NCI-H524 (cell line): ENCODE data around the gene RAB23.
"Not testable (repeated sequence)": the region's sequence is repeated elsewhere in the genome, so short reads cannot be mapped to it uniquely, and the experiment has no call there.

Experiments
- DNase-seq, 2 experiments: peaks; one replicate each; lab custom pipeline; 2025; lab: John Stamatoyannopoulos, UW

Gene RAB23

DNA sequence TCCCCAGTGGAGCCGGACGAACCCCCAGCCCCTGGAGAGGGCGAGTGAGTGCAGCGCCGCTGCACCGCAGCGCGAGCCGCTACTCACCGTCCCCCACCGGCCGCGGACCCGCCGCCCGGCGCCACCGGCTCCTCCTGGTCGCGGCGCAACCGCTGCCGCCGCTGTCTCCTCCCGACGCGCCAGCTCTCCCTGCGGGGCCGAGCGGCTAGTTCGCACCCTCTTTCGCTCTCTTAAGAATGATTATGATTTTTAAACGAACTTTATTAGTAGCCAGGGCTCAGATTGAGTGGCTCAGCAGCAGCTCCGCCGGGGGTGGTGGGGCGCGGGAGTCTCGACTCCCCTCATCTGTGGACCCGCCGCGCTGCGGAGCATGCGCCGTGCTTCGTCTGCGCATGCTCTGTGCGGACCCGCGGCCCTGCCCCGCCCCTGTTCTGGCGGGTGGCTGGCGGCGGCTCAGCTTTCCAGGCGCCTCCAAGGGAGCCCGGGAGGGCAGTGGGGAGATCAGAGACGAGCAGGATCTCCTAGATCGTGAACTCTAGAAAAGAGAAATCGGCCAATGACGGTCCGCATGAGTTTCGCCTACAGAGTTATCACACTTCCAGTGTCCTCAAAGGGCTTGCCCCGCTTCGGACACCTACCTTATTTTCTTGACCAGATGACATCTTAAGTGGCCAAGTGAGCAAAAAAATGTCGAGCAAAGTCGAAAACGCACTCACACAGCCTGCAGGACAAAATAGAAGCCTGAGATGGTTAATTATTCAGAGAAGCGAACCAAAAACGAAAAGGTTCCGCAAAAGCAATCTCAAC, at the start of gene RAB23:
Gene RAB23, minus strand, starts transcription at position 372 of the 807 bp plus-strand sequence. CDS start 11,927 bp downstream, outside the sequence.
- DNase-seq: peak; percentile 63 to 83

DNA sequence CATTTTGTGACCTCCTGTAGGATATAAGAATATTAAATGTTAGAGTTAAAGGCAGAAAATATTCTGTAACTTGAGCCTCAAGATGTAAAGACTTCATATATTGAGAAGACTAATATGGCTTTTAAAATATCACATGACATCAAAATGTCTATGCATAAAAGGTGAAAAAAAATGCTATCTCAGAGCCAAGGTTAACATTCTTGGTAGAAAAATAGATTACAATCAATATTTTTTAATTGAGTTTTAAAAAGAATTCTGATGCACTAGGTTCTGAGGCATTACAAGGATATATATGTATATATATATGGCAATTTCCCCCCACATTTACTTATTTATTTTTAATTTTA, 46.2 kb upstream of the RAB23 start:
- no peak for DNase-seq

DNA sequence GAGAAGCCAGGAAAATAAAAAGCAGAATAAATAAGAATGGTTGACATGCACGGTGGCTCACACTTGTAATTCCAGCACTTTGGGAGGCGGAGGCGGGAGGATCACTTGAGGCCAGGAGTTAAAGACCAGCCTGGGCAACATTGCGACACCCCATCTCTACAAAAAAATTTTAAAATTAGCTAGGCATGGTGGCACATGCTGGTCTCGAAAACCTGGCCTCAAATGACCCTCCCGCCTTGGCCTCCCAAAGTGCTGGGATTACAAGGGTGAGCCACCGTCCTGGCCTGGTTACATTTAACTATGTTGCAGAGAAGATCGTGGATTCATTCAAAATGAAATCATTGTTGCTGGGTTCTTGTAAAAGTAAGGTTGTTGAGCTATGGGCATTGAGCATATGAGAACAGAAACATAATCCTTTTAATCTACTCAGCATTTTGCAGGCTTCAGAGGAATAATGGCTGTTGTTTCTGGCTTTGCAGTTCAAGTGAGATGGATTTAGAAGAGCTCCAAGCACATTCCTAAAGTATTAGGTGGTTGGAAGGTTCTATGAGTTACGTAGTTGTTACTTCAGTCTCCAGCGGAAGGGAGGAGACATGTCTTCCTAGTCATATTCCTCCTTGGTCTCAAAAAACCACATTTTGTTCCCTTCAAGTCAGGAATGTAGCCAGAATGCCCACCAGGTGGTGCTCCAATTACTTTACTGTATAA, 45.6 kb upstream of the RAB23 start:
- peak in 1 of 2 experiments; percentile 67 for DNase-seq

DNA sequence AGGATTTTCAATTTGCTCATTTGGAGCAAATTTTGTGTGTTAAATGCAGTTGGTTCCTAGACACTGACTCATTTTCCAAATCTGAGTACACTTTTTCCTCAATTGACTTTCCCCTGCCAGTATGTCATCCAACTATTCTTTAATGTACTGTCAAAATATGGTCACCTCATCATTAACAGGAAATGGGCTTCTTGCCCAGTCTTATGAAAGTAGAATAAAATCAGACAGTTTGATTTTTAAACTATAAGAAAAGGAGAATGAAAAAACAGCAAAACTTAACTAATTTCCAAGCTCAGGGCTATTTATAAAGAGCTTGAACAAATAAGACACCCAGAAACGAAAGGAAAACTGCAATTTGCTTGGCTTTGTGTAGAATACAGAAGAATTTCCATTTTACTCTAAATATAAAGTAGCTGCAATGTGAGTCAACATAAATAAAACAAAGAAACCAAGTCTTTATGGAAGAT, 43.7 kb upstream of the RAB23 start:
- no peak for DNase-seq

DNA sequence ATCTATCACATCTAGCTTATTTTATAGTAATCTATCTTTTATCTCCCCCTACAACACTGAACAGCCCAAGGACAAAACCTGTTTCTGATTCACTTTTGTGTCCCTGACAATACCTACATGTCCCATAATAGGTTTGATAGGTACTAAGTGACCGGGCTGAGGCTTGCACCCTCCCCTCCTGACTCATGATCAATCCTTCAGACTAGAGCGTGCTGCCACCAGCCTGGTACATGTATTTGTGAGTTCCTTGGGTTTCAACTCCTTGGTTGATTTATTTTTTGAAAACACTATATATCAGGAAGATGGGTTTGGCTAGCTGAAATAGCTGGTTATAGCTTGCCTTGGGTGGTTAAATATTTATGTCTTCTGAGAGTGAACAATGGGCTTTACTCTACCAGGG, 41.6 kb upstream of the RAB23 start:
- no peak for DNase-seq

DNA sequence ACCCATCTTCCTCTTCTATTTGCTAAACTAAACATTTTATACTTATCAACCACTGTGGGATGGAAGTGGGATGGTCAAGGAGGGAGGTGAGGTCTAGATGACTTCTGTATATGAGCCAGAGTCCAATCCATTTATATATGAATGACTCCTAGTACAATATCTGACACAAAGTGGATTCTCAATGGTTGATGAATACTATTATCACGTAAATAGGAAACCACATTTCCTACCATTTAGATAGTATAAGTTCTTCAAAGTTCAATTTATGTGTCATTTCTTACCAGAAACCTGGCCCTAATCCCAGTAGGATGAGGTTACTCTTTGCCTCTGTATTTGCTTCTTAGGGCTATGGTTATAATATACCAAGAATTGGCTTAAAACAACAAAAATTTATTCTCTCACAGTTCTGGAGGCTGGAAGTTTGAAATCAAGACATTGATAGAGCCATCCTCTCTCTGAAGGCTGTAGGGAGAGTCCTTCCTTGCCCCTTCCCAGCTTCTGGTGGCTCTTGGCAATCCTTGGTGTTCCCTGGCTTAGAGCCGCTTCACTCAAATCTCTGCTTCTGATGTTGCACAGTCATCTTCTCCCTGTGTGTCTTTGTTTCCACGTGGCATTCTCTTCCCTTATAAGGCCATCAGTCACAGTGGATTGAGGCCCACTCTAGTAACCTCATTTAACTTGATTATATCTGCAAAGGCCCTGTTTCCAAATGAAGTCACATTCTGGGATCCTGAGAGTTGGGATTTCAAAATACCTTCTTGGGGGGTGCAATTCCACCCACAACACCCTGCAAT, 41.0 kb upstream of the RAB23 start:
- DNase-seq: no peak

DNA sequence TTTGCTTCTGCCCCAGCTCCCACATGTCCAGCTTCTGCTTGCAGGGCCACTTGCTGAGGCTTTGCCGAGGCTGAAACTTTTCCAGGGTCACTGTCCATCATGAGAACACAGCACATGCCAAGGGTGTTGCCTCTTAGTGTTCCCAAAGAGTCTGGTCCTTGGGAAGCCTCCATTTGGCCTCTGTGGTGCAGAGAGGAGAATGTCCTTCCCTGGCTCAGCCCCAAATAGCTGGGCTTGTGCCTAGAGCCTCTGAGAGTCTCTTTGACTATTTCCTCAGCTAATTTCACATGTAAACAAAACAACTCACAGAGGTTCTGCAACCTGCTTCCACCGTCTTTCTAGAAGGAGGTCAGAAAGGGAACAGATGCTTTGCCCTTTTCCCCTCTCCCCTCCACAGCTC, 40.4 kb upstream of the RAB23 start:
- no peak for DNase-seq

DNA sequence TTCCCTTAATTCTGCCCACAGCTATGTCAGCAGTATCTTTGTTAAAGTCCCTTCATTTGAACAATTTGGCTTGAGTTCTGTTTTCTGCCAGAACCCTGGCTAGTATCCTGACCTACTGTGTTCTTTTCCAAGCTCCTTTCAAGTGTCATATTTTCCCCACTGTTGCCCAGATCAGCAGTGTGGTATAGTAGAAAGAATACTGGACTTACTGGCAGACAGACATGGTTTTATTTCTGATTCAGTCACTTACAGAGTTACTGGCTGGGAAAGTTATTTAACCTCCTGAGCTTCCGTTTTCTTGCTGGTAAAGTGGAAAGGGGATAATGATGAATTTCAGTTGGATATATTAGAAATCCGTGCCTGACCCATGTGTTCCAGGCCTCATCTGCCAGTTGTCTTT, 39.8 kb upstream of the RAB23 start:
- no peak for DNase-seq

DNA sequence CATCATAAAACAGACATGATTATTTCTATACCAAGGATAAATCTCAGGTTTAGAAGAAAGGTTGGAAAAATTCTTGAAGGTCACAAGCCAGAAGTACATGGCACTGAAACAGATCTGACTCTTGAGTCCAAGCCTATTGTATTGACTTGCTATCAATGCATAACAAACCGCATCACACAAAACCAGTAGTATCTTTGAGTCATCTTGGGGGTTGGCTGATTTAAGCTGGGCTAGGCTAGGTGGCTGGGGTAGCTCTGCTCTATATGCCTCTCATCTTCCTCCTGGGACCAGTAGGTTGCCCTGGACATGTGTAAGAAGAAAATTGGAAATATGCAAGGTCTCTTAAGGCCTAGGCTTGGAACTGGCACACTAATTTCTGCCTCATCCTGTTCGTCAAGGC, 37.0 kb upstream of the RAB23 start:
- no peak for DNase-seq

DNA sequence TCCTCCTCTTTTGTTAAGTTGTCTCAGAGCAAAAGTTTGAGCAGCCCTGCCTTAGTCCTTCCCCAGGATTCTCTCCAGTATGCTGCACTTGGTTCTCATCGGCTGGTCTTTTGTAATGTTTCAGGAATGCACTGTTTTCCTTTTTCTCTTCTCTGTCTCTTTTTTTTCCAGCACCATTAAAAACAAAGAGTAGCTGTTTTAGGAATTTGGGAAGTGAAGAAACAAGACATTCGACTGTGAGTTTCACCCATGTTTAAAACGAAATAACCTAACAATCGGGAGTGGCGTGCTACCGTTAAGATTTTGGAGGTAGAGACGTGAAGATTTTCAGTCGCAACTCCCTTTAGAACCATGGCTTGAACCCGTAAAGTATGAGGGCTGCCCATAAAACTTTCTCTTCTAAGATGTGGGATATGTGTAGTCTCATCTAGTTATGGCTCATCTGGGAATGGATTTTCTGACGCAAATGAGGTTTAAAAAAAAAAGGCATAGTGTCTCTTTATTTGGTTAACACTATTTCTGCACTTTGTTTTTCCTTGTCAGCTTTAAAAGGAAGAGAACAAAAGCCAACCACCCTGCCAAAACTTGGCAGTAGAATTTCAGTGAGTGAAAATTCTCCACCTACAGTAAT, 35.9 kb upstream of the RAB23 start:
- no peak for DNase-seq

DNA sequence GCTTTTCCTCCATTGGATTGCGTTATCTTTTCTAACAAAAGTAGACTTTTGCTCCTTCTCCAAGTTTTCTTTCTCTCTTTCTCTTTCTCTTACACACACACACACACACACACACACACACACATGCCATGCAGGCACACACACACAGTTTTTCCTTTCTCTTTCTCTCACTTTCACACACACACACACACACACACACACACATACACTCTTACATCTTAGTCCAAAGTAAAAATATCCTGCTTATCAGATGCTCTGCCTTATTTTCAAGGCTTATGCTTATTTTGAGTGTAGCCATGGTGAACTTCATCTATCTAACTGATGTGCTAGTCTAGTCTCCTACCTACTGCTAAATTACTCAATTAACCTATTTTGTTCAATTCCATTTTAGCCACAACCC, 34.4 kb upstream of the RAB23 start:
- no peak for DNase-seq

DNA sequence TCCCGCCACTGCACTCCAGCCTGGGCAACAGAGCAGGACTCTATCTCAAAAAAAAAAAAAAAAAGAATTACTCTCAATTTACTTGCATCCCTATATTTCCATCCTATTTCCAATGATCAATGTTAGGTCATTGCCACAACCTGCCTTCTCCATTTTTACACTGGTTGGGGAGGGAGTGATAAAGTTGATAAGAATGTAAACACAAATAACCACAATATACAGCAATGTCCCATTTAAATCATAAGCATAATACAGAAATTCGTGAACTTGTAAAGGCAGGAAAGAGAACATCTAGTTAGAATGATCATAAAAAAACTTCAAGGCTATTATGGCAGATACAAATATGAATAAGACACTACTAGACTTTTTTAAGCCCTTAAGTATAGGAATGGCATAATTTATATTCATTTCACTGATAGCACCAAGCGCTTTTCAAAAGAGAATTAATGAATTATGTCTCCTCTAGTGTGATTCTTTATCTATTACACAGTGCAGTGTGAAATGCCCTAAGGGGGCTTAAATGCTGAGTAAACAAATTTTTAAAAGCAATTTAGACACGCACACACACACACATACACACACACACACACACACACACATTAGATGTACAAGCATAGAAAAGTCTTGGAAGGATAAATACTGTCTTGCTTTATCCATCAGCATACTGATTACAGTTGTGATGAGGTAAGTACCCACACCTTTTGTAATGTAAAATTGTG, 33.5 kb upstream of the RAB23 start:
- DNase-seq: no peak

DNA sequence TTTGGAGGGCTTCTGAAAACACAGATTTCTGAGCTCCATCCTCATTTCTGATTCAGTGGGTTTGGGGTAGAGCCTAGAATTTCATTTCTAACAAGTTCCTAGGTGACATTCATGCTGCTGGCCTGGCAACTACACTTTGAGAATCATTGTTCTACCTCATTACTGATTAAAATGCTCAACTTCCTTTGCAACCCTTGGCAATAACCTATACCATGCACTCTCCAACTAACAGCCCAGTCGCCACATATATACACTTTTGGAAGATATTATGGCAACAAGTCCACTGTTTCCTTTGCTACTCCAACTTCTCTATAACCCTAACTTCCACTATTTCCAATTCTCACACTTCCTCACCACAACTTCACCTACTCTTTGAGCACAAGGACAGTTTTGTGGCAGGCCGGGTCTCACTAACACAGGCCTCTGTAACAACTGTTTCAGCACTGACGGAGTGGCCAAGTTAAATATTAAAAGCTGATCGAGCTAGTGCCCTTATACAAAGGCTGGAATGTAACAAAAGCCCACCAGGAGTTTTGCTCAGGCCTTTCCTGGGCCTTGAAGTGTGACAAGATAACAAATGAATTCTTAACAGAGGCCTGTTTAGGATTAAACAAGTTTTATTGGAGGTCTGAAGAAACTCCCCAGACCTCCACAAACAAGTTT, 32.1 kb upstream of the RAB23 start:
- DNase-seq: no peak

DNA sequence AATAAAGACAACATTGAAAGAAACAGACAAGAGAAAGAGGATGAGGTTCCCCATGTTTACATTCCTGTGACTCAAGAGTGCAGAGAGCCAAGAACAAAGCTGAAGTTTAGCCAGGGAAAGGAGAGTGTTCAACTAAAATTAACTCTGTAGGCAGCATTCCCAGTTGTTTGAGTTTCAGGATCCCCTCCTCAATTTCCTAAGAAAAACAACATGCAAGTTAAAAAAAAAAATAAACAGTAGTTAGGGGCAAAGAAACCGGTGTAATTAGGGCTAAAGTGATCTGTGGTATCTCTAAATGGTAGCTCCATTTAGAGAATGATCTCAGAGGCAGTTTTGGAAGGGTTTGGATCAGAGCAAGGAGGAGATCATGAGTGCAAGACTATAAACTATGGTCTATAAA, 30.9 kb upstream of the RAB23 start:
- no peak for DNase-seq

DNA sequence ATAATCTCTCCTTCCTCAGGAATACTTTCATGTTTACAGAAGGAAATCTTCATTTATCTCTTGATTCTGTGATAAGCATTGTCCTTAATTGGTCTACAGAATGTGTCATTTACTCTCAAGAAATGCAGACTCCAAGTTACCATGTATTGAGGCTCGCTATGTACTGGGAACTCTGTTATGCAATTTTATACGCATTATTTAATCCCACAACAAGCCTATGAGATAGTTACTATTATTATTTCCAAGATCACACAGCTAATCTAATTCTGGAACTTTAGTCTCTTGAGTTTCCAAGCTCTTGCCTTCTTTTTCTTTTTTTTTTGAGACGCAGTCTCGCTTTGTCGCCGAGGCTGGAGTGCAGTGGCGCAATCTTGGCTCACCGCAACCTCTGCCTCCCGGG, 30.0 kb upstream of the RAB23 start:
- no peak for DNase-seq

DNA sequence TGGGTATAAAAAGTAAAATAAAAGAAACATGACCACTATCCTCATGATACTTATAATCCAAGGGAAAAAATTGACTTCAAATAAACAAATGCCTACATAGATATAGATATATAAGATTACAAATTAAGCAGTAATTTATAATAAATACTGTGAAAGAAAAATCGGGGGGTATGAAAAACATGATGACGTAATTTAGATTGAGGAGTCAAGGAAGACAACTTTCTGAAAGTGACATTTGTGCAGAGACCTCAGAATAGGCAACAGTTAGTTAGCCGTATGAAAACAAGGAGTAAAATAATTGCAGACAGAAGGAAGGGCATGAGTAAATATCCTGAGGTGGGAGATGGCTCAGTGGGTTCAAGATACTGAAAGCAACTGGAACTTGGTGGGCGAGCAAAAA, 28.2 kb upstream of the RAB23 start:
- DNase-seq: no peak

DNA sequence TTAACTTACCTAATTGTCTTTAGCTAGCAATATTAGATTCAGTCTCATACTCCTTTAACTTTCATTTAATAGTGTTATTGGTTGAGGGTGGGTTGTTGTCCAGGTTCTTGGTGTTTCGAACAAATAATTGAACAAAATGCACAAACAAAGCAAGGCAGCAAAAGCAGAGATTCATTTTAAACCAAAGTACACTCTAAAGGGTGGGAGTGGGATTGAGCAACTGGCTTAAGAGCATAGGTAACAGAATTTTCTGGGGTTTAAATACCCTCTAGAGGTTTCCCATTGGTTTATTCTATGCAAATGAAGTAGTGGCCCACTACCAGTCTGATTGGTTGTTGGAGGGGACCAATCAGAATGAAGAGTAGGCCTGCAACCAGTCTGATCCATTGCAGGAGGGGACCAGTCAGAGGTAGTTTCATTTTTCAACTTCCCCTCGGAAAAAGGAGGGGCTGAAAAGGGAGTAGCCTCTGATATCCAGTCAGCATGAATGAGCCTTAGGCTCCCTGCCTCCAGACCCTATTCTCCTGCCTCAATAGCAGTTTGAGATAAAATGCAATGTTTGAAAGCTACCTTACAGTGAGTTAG, 26.3 kb upstream of the RAB23 start:
- no peak for DNase-seq

DNA sequence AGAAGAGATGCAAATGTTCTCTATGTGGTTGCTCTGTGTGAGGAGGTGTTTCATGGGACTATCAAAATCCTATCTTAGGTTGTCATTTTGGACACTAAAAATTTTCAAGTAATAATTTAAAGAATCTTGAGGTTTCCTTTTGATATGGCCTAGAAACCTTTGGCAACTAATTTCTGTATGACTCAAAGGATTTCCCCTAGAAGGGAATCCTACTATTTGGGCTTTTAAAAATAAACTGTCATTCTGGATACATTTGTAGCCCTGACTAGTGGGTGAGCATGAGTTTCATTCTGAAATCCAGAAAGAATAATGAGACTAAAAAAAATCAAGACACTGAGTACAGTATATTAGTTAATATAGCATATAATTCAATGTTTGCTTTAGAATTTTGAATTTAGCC, 25.5 kb upstream of the RAB23 start:
- DNase-seq: no peak

DNA sequence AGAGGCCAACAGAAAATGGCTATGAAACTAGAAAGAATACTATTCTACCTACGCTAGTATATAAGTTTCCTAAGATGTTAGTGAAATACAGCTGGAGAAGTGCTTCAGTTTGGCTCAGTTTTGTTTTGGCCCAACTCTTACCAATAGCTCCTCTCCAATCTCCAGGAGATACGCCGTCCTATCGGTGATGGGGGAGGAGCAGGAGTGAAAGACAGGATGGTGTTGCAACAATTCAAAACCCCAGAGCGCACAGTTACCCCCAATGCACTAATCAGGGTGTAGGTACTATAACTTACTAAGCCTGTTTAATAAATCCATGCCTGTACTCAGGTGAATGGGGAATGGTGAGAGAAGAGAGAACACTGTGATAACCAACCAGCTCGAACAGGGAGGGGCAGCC, 24.2 kb upstream of the RAB23 start:
- DNase-seq: no peak

DNA sequence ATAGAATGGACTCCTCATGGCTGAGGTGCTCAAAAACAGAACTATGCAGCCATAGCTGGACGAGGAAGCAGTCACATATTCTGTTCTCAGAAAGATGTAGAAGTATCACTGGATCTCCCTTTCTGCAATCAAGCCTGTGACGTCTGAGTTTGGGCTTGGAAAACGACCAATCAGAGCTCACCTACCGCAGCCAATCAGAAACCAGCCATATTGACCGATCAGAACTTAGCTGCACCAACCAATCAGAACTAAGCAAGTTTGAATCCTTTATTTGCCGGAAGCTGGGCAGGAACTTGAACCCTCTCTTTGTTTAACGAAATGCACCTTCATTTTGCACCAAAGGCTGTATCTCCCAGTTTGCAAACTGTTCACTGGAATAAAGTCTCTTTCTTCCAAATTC, 21.8 kb upstream of the RAB23 start:
- no peak for DNase-seq

DNA sequence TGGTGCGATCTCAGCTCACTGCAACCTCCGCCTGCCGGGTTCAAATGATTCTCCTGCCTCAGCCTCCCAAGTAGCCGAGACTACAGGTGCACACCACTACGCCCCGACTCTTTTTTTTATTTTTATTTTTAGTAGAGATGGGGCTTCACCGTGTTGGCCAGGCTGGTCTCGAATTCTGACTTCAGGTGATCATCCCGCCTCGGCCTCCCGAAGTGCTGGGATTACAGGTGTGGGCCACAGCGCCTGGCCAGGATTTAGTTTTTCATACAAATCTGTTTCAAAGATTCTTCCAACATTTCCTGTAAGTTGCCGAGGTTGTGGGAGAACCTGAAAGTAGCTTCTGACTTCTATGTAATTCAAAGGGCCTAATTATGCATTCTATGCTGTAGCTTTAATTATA, 21.4 kb upstream of the RAB23 start:
- not testable (repeated sequence) for DNase-seq
